ENCODE data around the gene OTOP3.
"Not testable (repeated sequence)": the region's sequence is repeated elsewhere in the genome, so short reads cannot be mapped to it uniquely, and the experiment has no call there.

Gene OTOP3

GRCh38 chr17:74935585-74936469 lies at the start of gene OTOP3:
TSS of gene OTOP3 (plus strand) at chr17:74935898. CDS start at chr17:74935922, 24 bp downstream.
- DNase-seq: no peak

- DNase-seq: no peak
Measured at GRCh38 chr17:74888469-74888868, 47.2 kb upstream of the OTOP3 start.

- DNase-seq: no peak
Measured at GRCh38 chr17:74890554-74890953, 45.1 kb upstream of the OTOP3 start.

GRCh38 chr17:74892013-74892841 lies 43.5 kb upstream of the OTOP3 start:
- no peak for DNase-seq

GRCh38 chr17:74892974-74893911 lies 42.5 kb upstream of the OTOP3 start, which contains the start of gene FADS6:
TSS of gene FADS6 (minus strand) at chr17:74893633. CDS start at chr17:74893595, 38 bp downstream.
- DNase-seq: no peak

- no peak for DNase-seq
Measured at GRCh38 chr17:74893936-74894671, 41.6 kb upstream of the OTOP3 start.

GRCh38 chr17:74898376-74898946 lies 37.2 kb upstream of the OTOP3 start:
- no peak for DNase-seq

- DNase-seq: no peak
Measured at GRCh38 chr17:74900208-74900607, 35.5 kb upstream of the OTOP3 start.

GRCh38 chr17:74901353-74902135 lies 34.2 kb upstream of the OTOP3 start:
- no peak for DNase-seq

GRCh38 chr17:74903034-74903433 lies 32.7 kb upstream of the OTOP3 start:
- no peak for DNase-seq

- DNase-seq: no peak
Measured at GRCh38 chr17:74903671-74904070, 32.0 kb upstream of the OTOP3 start.

GRCh38 chr17:74904687-74905409 lies 30.9 kb upstream of the OTOP3 start:
- no peak for DNase-seq

GRCh38 chr17:74906214-74906793 lies 29.4 kb upstream of the OTOP3 start:
- not testable (repeated sequence) for DNase-seq

GRCh38 chr17:74907012-74907411 lies 28.7 kb upstream of the OTOP3 start:
- DNase-seq: no peak

GRCh38 chr17:74909097-74909496 lies 26.6 kb upstream of the OTOP3 start:
- not testable (repeated sequence) for DNase-seq

- DNase-seq: not testable (repeated sequence)
Measured at GRCh38 chr17:74911423-74911822, 24.3 kb upstream of the OTOP3 start.

GRCh38 chr17:74916136-74916850 lies 19.4 kb upstream of the OTOP3 start:
- no peak for DNase-seq

GRCh38 chr17:74916851-74917199 lies 18.9 kb upstream of the OTOP3 start:
- DNase-seq: no peak

- no peak for DNase-seq
Measured at GRCh38 chr17:74917430-74917829, 18.3 kb upstream of the OTOP3 start.
